ENCODE data around the gene SPATA3. TPM values are rescaled to one million over a fixed set of nuclear protein-coding genes. Genes with fewer than 3 reads are reported as not detected.
A peak's percentile ranks its signal among the peaks of the same experiment; 100 is the strongest.

Gene SPATA3
- polyA plus RNA-seq, 1 donor (not counting 4 experiments of a cell fraction or from before 2014, with no cell fraction given) = not detected

GRCh38 chr2:230985519-230986231 lies 10.2 kb upstream of the SPATA3 start:
- FAIRE-seq = no peak
- no peaks in the 10 kb centered on the region for H3K9me1 ChIP-seq (ENCODE audit: control insufficient read depth, extremely low read depth, insufficient read depth, low read length)
- dilution Hi-C loops (cut with MboI; ENCODE audit: extremely low pct_ligation_motif_present, low sequenced_read_pairs) = no loop called here
- no peak overlapping the region for H3K9ac ChIP-seq (ENCODE audit: control insufficient read depth, extremely low read depth, insufficient read depth, low read length)
- H3K27me3 ChIP-seq (ENCODE audit: control insufficient read depth, extremely low read depth, insufficient read depth, low read length) = peaks cover 7% of the 10 kb centered on the region
- H3K4me1 ChIP-seq (ENCODE audit: control insufficient read depth, extremely low read depth, insufficient read depth, low read length) = peaks cover 5% of the 10 kb centered on the region
- no peak for DNase-seq (ENCODE audit: low read depth, low spot score)
- no peaks in the 10 kb centered on the region for H4K20me1 ChIP-seq (ENCODE audit: control insufficient read depth, extremely low read depth, insufficient read depth, low read length)
- H3K4me2 ChIP-seq (ENCODE audit: control insufficient read depth, extremely low read depth, insufficient read depth, low read depth, low read length) = no peak overlapping the region
- H3K27ac ChIP-seq (ENCODE audit: control insufficient read depth, insufficient read depth, low read length) = no peak overlapping the region
- no peak overlapping the region for H3K4me3 ChIP-seq (ENCODE audit: control insufficient read depth in 2 of 3, extremely low read depth in 1 of 3, insufficient read depth in 2 of 3, low read depth in 1 of 3, low read length in 3 of 3)
- H2AFZ ChIP-seq (ENCODE audit: control insufficient read depth, low read length) = no peak overlapping the region
- H3K9me3 ChIP-seq (ENCODE audit: control insufficient read depth, low read depth, low read length) = no peaks in the 10 kb centered on the region
- no peaks in the 10 kb centered on the region for H3K79me2 ChIP-seq (ENCODE audit: control insufficient read depth, insufficient read depth, low read length)
- no peaks in the 10 kb centered on the region for H3K36me3 ChIP-seq (ENCODE audit: control insufficient read depth in 2 of 2, extremely low read depth in 1 of 2, insufficient read depth in 2 of 2, low read length in 2 of 2)
- TF ChIP-seq EZH2 (IDR thresholded peaks at IDR 0.05; ENCODE audit: low read length) (no peak), CTCF (optimal IDR thresholded peaks at IDR 0.05 in 1 of 3, IDR thresholded peaks at IDR 0.05 in 1 of 3, conservative IDR thresholded peaks at IDR 0.05 in 1 of 3; ENCODE audit: extremely low read depth in 1 of 3, insufficient read depth in 2 of 3, low read length in 3 of 3) (no peak)

- Histone ChIP-seq H4K20me1 (ENCODE audit: control insufficient read depth, extremely low read depth, insufficient read depth, low read length) (no peaks in the 10 kb centered on the region), H3K9me3 (ENCODE audit: control insufficient read depth, low read depth, low read length) (no peaks in the 10 kb centered on the region), H3K4me3 (ENCODE audit: control insufficient read depth in 2 of 3, extremely low read depth in 1 of 3, insufficient read depth in 2 of 3, low read depth in 1 of 3, low read length in 3 of 3) (peak overlapping the region; percentile 15 to 39 (median 22)), H3K79me2 (ENCODE audit: control insufficient read depth, insufficient read depth, low read length) (no peaks in the 10 kb centered on the region), H3K4me2 (ENCODE audit: control insufficient read depth, extremely low read depth, insufficient read depth, low read depth, low read length) (peak overlapping the region; percentile 82), H3K9ac (ENCODE audit: control insufficient read depth, extremely low read depth, insufficient read depth, low read length) (no peak overlapping the region), H3K4me1 (ENCODE audit: control insufficient read depth, extremely low read depth, insufficient read depth, low read length) (peaks cover 5% of the 10 kb centered on the region), H3K9me1 (ENCODE audit: control insufficient read depth, extremely low read depth, insufficient read depth, low read length) (no peaks in the 10 kb centered on the region), H3K36me3 (ENCODE audit: control insufficient read depth in 2 of 2, extremely low read depth in 1 of 2, insufficient read depth in 2 of 2, low read length in 2 of 2) (no peaks in the 10 kb centered on the region), H2AFZ (ENCODE audit: control insufficient read depth, low read length) (peak overlapping the region; percentile 37), H3K27me3 (ENCODE audit: control insufficient read depth, extremely low read depth, insufficient read depth, low read length) (peaks cover 16% of the 10 kb centered on the region), H3K27ac (ENCODE audit: control insufficient read depth, insufficient read depth, low read length) (no peak overlapping the region)
- dilution Hi-C loops (cut with MboI; ENCODE audit: extremely low pct_ligation_motif_present, low sequenced_read_pairs) = no loop called here
- TF ChIP-seq CTCF (optimal IDR thresholded peaks at IDR 0.05 in 1 of 3, IDR thresholded peaks at IDR 0.05 in 1 of 3, conservative IDR thresholded peaks at IDR 0.05 in 1 of 3; ENCODE audit: extremely low read depth in 1 of 3, insufficient read depth in 2 of 3, low read length in 3 of 3) (no peak), EZH2 (IDR thresholded peaks at IDR 0.05; ENCODE audit: low read length) (no peak)
- FAIRE-seq (no peak), DNase-seq (ENCODE audit: low read depth, low spot score) (no peak)
Measured at GRCh38 chr2:230986520-230987136, 9.3 kb upstream of the SPATA3 start.

Data from keratinocyte (primary cell).